HG03280 (cell line): ENCODE results near the gene SMDT1.
"Not testable (repeated sequence)": the region's sequence is repeated elsewhere in the genome, so short reads cannot be mapped to it uniquely, and the experiment has no call there.

Source experiments
- ATAC-seq: cut with Tn5 transposase; IDR thresholded peaks from one replicate; pipeline ENCODE4 v1.9.1; 2021; ENCODE audit warnings: mild to moderate bottlenecking, moderate library complexity; ENCODE audit not compliant: unreplicated experiment

Gene SMDT1

GRCh38 chr22:42108848-42109247, 29.3 kb downstream of the SMDT1 start:
- ATAC-seq = no peak

- no peak for ATAC-seq
Measured at GRCh38 chr22:42111798-42112197, 32.3 kb downstream of the SMDT1 start.

DNA sequence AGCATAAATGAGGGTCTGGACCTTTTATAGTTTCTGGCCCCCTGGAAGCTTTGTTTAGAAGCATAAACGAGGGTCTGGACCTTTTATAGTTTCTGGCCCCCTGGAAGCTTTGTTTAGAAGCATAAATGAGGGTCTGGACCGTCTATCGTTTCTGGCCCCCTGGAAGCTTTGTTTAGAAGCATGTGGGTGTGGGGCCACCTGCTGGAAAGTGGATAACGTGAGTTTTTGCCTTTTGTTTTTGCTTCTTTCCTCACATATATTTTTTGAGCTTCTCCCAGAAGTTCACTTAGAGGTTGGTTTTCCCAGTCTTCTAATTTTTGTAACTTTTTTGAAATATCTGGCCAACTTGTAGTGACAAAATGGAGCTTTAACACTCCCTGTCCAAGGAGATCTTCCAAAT, 33.3 kb downstream of the SMDT1 start:
- ATAC-seq = not testable (repeated sequence)

- ATAC-seq = no peak
Measured at GRCh38 chr22:42114721-42115120, 35.2 kb downstream of the SMDT1 start.

- not testable (repeated sequence) for ATAC-seq
Measured at GRCh38 chr22:42115420-42115830, 35.9 kb downstream of the SMDT1 start.

DNA sequence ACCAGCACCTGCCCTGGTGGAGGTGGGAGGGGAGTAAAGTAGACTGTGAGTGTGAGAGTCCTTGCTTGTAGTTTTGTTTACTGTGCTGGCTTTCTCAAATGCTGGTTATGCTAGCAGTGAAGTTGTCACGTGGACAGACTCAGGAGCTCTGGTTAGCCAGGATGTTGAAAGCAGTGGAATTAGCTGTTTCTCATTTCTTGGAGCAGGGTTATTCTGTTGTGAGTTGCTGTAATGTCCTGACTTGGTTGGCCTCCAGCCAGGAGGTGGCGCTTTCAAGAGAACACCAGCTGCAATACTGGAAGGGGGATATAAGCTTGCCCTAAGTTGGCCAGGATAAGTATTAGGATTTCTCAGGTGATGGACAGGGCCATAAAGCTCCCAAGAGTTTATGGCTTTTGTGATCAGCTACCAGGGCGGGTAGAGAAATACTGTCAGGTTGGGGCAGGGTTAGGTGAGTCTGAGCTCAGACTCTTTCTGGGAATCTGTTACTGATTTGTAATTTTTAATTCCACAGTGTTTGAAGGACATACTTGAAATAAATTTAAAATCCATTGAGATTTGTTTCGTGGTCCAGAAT, 37.4 kb downstream of the SMDT1 start:
- ATAC-seq = no peak

DNA sequence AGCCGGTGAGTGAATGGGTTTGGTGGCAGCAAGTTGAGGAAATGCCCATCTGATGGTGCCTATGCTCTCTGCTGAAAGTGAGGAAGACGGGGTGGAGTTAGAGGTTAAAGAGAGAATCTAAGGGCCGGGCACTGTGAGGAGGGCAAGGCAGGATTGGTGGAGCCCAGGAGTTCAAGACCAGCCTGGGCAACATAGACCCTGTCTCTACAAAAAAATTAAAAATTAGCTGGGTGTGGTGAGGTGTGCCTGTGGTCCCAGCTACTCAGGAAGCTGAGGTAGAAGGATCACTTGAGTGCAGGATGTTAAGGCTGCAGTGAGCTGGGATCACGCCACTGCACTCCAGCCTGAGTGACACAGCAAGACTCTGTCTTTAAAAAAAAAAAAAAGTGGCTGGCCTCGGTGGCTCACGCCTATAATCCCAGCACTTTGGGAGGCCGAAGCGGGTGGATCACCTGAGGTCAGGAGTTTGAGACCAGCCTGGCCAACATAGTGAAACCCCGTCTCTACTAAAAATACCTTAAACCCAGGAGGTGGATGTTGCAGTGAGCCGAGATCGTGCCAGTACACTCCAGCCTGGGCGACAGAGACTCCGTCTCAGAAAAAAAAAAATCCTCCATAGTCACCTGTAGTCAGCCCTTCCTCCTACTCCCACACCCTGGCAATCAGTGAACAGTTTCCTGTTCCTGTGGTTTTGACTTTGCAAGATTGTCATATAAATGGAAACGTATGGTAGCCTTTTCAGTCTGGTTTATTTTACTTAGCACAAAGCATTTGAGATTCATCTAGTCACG, 40.9 kb downstream of the SMDT1 start:
- not testable (repeated sequence) for ATAC-seq

- ATAC-seq = not testable (repeated sequence)
Measured at GRCh38 chr22:42123529-42123928, 44.0 kb downstream of the SMDT1 start.

- ATAC-seq = no peak
Measured at GRCh38 chr22:42127606-42128005, 48.1 kb downstream of the SMDT1 start.

- ATAC-seq = not testable (repeated sequence)
Measured at GRCh38 chr22:42128007-42128406, 48.5 kb downstream of the SMDT1 start.

GRCh38 chr22:42128776-42129694, 49.5 kb downstream of the SMDT1 start:
- ATAC-seq = not testable (repeated sequence)

GRCh38 chr22:42130182-42130581, 50.7 kb downstream of the SMDT1 start:
- not testable (repeated sequence) for ATAC-seq

DNA sequence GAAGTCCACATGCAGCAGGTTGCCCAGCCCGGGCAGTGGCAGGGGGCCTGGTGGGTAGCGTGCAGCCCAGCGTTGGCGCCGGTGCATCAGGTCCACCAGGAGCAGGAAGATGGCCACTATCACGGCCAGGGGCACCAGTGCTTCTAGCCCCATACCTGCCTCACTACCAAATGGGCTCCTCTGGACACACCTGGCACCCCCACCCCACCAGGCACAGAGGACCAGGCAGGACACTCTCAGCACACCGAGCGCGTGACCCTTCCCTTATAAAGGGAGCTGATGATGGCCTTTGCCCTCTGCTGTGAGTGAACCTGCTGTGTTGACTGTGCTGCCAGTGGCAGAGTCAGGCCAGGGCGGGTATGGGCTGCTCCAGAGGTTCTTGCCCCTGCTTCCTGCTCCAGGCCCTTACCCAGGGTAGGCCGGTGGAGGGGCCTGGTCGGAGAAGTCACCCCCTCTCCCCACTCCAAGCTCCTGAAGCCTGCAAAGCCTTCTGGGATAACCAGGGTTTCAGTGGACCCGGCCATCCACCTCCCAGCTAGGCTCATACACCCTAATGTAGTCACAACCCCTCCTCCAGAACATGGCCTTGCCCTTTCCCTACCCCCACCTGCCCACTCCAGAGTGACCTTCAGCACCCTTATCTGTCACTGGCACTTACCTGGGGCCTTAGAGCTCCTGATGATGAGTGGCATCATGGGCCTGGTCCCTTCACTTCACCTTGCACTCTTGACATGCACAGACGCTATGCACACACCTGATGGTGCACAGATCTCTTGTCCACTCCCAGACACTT, 51.3 kb downstream of the SMDT1 start, which contains the start of gene CYP2D6:
TSS of gene CYP2D6 (minus strand) at position 172 of the 793 bp plus-strand sequence. CDS start at position 153, 19 bp downstream.
- not testable (repeated sequence) for ATAC-seq

GRCh38 chr22:42131562-42131961, 52.1 kb downstream of the SMDT1 start:
- no peak for ATAC-seq

DNA sequence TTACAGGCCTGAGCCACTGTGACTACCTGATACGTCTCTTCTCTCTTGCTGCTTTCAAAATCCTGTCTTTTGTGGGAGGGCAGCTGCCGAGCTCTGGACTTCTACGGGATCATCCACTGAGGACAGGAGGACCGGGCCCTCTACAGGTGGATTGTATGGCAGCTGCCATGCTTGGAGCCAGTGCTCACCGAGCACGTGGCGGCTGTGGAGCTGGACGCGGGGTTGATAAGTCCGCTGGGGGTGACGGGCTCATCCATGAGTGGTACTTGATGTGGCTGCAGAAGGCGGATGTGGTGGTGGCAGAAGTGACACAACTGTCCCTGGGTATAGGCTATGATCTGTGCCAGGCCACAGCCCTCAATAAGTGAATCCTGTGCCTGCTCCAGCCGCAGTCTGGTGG, 53.0 kb downstream of the SMDT1 start:
- no peak for ATAC-seq
